Bone marrow (tissue), 2 donors: ENCODE results near the gene TBC1D5.

Experiments
- DNase-seq, 2 donors: peaks; one replicate each; lab custom pipeline; 2025; lab: John Stamatoyannopoulos, UW

TBC1D5 gene

GRCh38 chr3:17179381-17180205, 562.8 kb downstream of the TBC1D5 start:
- DNase-seq, result no peak

GRCh38 chr3:17176757-17177156, 565.7 kb downstream of the TBC1D5 start:
- DNase-seq, result no peak

- no peak for DNase-seq
Measured at GRCh38 chr3:17175187-17175807, 567.1 kb downstream of the TBC1D5 start.

DNA sequence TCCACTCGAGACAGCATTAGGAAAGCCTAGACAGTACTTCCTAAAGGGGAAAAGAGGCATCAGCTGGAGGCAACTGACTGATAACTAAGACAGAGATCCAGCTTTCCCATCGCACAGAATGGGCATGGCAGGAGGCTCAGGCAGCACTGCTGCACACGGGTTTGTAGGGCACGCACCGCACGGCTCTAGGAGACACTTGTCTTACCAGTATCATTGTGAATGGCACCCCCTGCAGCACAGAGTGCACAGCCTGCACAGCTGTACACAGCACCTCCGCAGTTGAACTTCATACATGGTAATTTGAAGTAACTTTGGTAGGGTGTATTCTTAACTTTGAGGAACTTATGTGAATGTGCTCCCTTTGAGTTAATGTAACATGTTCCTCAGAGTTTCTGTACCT, 576.1 kb downstream of the TBC1D5 start:
- no peak for DNase-seq

GRCh38 chr3:17162116-17162515, 580.3 kb downstream of the TBC1D5 start:
- no peak for DNase-seq

DNA sequence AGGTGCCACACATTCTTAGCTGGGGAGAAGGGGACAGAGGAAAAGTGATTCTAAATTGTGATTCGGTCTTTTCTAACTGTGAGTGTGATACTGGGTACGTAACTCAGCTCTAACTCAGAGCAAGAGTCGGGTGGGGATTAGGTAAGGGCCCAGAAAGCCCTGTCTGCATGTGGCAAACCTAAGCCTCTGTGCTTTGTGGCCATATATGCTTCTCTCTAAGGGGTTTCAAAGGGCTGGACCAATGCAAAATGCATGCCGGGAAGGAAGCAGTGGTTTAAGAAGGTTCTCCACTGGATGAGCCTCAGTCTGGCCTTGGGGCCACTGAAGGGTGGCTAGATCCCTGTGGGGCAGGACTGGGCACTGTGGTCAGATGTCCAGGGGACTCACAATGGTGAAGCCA, 581.8 kb downstream of the TBC1D5 start:
- DNase-seq, result no peak

DNA sequence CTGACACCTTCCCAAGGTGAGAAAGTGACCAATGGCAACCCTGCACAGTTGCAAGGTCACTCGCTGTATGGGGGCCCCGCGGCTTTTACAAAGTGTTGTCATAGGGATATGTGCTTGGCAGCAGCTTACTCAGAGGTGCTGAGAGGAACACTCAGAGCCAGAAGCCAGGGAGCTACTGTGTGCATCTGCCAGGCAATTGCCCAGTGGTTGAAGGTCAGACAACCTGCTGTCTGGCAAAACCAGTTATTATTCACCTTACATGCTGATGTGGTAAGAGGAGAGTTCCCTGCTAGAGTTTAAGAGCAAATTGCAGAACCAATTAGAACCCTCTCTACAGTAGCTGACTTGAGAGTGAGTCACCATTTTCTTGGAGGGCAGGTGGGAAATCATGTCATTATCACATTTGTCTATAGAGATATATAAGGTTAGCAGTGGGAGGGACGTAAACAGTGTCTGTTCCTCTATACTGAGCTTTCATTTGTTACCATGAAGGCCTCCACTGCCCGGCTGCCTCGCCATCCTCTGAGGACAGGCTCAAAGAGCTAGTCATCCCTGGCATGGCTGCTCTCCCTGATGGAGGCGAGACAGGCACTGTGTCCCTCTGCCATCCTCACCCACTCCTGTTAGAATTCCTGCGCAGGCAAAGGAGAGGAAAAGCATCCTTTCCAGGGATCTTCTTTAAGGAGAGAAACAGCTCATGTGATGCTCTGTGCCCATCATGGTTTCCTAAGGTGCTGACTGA, 583.3 kb downstream of the TBC1D5 start:
- DNase-seq, result no peak

DNA sequence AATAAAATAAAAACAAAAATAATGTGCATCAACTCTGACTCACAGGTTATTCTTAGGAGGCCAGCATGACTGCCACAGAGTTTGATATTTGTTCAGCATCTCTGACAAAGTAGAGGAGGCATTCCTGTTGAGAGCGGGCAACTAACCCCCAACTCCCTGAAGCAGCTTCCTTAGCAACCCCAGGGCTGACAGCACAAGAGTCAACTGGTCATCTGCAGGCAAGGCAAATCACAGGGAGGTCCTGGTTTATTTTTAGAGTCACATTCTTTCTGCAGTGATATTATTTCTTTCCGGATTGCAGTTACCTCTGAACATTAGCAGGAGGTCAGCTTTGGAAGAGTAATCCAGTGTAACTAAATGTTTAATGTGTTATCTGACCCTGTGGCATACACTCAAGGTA, 584.7 kb downstream of the TBC1D5 start:
- DNase-seq, result no peak

- DNase-seq, result no peak
Measured at GRCh38 chr3:17156864-17157263, 585.6 kb downstream of the TBC1D5 start.

DNA sequence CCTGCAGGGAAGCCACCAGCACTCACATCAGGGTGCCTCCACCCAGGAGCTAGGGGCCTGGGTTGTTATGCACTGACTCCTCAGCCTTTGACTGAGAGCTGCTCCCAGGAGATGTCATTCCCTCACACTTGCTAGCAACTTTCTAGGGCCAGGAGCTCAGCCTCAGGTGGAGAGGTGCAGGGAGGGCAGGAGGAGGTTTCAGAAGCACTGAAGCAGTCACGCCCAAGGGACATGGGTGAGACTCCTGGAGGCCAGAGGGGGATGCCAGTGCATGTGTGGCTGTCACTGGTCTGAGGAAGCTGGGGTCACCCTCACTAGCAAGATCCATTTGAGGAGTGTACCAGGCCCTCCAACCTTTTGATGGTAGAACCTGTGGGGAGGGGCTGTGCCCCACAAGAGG, 586.5 kb downstream of the TBC1D5 start:
- no peak for DNase-seq

GRCh38 chr3:17154941-17155340, 587.5 kb downstream of the TBC1D5 start:
- no peak for DNase-seq

DNA sequence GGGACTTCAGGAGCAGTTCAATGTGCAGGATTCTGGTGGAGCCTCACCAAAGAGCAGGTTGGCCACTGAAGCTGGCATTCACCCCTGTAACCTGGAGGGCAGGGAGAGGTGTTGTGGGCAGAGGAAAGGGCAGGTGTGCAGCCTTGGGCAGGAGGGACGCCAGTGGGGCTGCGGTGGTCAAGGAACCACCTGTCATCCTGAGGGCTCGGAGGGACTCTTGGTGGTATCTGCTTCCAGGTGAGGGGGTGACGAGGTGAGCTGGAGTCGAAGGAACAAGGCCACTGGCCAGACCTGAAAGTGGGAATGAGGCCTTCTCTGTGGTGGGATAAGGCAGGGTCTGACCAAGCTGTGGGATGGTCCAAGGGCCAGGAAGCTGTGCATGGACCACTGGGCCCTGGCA, 588.2 kb downstream of the TBC1D5 start:
- no peak for DNase-seq

GRCh38 chr3:17153209-17153608, 589.2 kb downstream of the TBC1D5 start:
- DNase-seq, result no peak

DNA sequence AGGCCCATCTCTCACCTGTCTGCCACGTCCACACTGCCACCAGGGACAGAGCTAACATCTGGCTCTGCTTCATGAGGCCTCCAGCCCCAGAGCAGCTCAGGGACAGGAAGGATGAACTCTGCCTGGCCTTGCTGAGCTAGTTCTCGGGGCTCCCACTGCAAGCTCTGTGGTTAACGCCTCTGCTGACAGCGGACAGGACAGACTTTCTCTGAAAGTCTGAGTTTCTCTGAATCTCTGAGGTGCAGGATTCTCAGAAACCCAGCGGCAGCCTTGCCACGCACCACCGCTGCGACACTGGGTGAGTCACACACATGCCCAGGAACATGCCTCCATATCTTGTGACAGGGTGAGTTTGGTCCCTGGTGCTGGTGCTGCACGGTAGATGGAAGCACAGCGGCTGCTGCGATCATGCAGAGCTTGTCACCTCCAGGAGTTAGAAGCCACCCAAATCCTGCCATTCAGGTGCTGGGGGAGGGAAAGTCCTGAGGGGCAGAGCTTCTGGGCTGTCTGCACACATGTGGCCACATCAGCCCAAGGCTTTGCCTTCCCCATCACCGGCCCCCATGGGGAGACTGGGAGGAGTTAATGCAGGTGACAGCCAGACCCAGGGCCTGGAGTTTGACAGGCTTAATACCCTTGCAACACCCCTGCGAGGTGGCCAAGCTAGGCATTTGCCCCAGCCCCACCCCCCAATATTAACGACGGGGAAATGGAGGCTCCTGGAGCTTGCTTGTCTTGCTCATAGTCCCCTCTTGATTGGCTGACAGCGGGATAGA, 590.6 kb downstream of the TBC1D5 start:
- peak in 1 of 2 donors; percentile 82 for DNase-seq

DNA sequence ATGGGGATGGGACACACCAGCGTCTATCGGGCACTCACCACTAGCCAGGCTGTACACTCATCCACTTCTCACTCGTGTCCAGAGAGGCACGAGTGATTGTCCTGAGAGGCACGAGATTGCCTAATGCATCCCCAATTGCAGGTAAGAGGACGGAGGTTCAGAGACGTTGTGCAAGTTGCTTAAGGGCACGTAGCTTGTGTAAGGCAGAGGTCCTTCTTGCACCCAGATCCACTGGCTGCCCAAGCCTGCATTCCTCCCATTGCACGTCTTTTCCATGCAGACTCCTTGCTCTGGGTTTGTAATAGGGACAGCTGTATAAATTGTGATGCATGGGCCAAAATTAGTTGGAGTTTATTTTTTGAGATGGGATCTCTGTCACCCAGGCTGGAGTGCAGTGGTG, 593.4 kb downstream of the TBC1D5 start:
- no peak for DNase-seq

DNA sequence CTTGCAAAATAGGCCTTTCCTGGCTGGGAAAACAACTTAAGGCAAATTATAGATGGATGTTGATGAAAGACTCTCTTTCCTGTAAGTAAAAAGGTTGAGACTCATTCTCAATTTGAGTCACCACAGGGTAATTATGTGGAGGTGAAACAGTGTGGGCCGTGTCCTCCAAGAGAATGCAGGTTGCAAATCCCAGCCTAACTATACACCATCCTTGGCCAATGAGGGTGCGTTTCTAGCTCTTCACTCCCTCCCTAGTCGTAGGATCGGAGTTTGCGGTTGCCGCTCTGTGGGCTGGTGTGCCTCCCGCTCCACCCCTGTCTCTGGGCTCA, 597.8 kb downstream of the TBC1D5 start:
- no peak for DNase-seq

GRCh38 chr3:17143893-17144664, 598.4 kb downstream of the TBC1D5 start:
- DNase-seq, result no peak

- DNase-seq, result no peak
Measured at GRCh38 chr3:17142516-17142915, 599.9 kb downstream of the TBC1D5 start.

GRCh38 chr3:17141699-17142098, 600.7 kb downstream of the TBC1D5 start:
- DNase-seq, result no peak

DNA sequence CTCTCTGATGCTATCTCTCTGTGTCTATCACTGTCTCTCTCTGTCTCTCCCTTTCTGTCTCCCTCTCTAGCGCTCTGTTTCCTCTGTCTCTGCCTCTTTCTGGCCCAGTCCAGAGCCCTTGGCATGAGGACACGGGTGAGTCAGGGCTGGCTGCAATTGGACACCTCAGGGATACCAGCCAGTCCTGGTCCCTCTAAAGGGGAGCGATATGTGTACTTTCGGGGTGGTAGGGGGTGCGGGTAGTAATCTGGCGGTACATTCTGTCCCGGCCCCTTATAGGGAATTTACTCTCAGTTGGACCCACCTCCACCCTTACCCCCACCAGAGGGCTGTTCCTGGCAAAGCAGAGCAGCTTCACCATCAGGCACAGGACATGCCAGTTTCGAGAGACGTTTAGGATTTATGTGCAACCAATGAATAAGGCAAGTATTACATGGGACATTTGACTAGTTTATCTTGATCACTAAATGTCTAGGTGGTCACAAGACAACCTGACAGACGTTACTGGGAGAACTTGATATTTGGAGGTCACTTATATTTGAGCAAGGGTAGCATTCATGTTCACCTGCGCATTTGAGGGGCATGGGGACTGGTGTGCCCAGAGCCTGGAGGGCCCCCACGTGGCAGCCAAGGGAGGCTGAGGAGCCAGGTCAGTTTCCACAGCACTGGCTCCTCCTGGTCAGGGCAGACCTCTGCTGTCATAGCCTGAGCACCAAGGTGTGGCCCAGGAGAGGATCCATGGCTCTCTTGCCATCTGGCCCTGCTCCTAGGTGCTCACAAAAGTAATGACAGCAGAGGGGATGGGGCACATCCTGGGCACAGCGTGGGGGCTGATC, 601.5 kb downstream of the TBC1D5 start:
- no peak for DNase-seq
